Measurements from ENCODE around the gene NAB2. TPM values are rescaled to one million over a fixed set of nuclear protein-coding genes. Genes with fewer than 3 reads are reported as not detected.
"Not testable (repeated sequence)": the region's sequence is repeated elsewhere in the genome, so short reads cannot be mapped to it uniquely, and the experiment has no call there.

Gene NAB2
- total RNA-seq, 2 donors from 2014 or later = 39.1 to 39.3 TPM

DNA sequence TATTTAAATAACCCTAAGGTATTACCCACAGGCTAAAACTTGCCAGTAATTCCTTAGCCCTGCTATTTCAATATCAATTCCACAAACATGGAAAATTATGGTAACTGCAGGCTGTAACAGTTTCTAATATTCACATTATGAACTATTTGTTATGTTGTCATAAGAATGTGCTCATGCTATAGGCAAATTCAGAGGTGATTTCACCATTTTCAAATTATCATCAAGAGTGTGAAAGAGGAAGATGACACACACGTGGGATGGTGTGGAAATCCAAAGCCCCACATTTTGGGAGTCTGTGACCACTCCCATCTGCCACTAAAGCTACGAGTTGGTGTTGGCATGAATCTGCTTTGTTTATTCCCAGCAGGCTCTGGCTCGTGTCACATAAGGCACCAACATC, 33.1 kb upstream of the NAB2 start:
- Mint-ChIP-seq H3K27ac (no peak overlapping the region), H3K36me3 (peaks cover 29 to 51% of the 10 kb centered on the region in 2 donors), H3K9me3 (no peaks in the 10 kb centered on the region)
- no peak for ATAC-seq
- no peak for DNase-seq (ENCODE audit: low spot score in 2 of 2)

- Mint-ChIP-seq H3K9me3 (no peaks in the 10 kb centered on the region), H3K36me3 (peaks cover 30 to 55% of the 10 kb centered on the region in 2 donors), H3K27ac (peak overlapping the region in 1 of 2 donors; percentile 51)
- no peak for ATAC-seq
- DNase-seq (ENCODE audit: low spot score in 2 of 2) = no peak
These were observed 31.7 kb upstream of the NAB2 start for GRCh38 chr12:57057067-57057751.

DNA sequence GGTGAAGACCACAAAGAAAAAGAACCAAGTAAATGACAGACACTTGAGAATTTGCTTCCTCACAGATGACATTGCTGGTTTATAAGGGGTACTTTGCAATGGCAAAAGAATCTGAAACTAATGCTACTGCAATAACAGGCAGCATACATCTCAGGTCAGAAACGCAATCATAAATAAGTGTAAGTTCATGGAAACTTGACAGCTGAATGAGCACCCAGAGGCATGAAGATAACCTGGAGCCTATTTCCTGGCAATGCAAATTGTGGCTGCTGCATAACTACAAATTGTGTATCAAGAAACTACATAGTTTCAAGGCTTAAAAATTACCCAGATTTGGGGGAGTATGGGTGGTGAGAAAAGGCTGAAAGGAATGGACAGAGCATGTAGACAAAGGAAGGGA, 30.5 kb upstream of the NAB2 start:
- DNase-seq (ENCODE audit: low spot score in 2 of 2) (no peak), ATAC-seq (no peak)
- Mint-ChIP-seq H3K27ac (peak overlapping the region in 1 of 2 donors; percentile 84), H3K36me3 (peaks cover 34 to 50% of the 10 kb centered on the region in 2 donors), H3K9me3 (no peaks in the 10 kb centered on the region)

- peak overlapping the region; percentile 89 to 94 for H3K27ac Mint-ChIP-seq
- peaks cover 0 to 5% of the 10 kb centered on the region in 2 donors for H3K9me3 Mint-ChIP-seq
- peaks cover 29 to 50% of the 10 kb centered on the region in 2 donors for H3K36me3 Mint-ChIP-seq
- ATAC-seq = peak; percentile 74 to 89
- DNase-seq (ENCODE audit: low spot score in 2 of 2) = peak in 1 of 2 donors; percentile 39
These were observed 24.8 kb upstream of the NAB2 start for GRCh38 chr12:57063991-57064685.

GRCh38 chr12:57066245-57066644, 22.7 kb upstream of the NAB2 start:
- no peak for DNase-seq (ENCODE audit: low spot score in 2 of 2)
- Mint-ChIP-seq H3K36me3 (peaks cover 33 to 45% of the 10 kb centered on the region in 2 donors), H3K9me3 (peaks cover 0 to 5% of the 10 kb centered on the region in 2 donors), H3K27ac (peak overlapping the region; percentile 93 to 94)
- ATAC-seq = peak; percentile 14 to 62

DNA sequence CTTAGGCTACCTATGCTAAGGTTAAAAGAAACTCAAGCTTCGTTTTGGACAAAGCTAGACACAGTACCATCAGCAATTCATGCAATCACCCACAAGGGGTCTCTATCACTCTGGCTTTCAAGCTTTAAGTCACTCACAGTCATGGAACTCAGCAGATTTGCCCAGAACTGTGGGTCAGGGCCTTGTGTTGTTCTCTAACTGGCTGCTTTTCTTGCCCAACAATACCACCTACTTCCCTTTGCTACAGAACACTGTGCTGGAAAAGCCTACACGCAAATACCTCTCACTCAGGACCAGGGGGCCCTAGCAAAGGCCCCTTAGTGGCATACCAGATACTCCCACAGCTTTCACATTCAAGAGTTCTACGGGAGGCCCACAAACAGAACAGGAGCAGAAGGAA, 19.4 kb upstream of the NAB2 start:
- Mint-ChIP-seq H3K27ac (peak overlapping the region; percentile 82 to 86), H3K36me3 (peaks cover 35 to 59% of the 10 kb centered on the region in 2 donors), H3K9me3 (peaks cover 0 to 5% of the 10 kb centered on the region in 2 donors)
- ATAC-seq = peak; percentile 73 to 84
- DNase-seq (ENCODE audit: low spot score in 2 of 2) = peak in 1 of 2 donors; percentile 54

GRCh38 chr12:57072661-57073060, 16.3 kb upstream of the NAB2 start:
- DNase-seq (ENCODE audit: low spot score in 2 of 2) (no peak), ATAC-seq (no peak)
- Mint-ChIP-seq H3K9me3 (no peaks in the 10 kb centered on the region), H3K27ac (no peak overlapping the region), H3K36me3 (peaks cover 27 to 55% of the 10 kb centered on the region in 2 donors)

DNA sequence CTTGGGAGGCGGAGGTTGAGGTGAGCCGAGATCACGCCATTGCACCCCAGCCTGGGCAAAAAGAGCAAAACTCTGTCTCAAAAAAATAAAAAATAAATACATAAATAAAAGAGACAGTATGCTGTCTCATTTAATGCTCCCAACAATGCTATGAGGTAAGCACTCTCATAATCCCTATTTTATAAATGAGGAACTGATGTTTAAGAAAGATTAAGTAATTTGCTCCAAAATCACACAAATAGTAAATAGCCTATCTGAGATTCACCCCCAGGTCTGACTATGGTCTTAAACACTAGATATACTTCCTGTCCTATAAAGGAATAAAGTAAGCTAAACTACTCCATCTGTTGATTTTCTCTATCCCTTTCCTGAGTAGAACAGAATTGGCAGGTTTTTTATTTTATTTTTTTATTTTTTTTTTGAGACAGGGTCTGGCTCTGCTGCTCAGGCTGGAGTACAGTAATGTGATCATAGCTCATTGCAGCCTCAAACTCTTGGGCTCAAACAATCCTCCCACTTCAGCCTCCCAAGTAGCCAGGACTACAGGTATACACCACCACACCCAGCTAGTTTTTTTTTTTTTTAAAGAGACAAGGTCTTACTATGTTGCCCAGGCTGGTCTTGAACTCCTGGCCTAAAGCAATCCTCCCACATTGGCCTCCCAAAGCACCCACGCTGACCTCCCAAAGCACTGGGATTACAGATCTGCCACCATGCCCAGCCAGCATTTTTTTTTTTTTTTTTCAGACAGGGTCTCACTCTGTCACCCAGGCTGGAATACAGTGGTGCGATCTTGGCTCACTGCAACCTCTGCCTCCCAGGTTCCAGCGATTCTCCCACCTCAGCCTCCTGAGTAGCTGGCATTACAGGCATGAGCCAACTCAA, 15.1 kb upstream of the NAB2 start:
- not testable (repeated sequence) for DNase-seq (ENCODE audit: low spot score in 2 of 2); ATAC-seq; H3K9me3 Mint-ChIP-seq
- Mint-ChIP-seq H3K27ac (peak overlapping the region in 1 of 2 donors; percentile 86), H3K36me3 (peaks cover 28 to 55% of the 10 kb centered on the region in 2 donors)

DNA sequence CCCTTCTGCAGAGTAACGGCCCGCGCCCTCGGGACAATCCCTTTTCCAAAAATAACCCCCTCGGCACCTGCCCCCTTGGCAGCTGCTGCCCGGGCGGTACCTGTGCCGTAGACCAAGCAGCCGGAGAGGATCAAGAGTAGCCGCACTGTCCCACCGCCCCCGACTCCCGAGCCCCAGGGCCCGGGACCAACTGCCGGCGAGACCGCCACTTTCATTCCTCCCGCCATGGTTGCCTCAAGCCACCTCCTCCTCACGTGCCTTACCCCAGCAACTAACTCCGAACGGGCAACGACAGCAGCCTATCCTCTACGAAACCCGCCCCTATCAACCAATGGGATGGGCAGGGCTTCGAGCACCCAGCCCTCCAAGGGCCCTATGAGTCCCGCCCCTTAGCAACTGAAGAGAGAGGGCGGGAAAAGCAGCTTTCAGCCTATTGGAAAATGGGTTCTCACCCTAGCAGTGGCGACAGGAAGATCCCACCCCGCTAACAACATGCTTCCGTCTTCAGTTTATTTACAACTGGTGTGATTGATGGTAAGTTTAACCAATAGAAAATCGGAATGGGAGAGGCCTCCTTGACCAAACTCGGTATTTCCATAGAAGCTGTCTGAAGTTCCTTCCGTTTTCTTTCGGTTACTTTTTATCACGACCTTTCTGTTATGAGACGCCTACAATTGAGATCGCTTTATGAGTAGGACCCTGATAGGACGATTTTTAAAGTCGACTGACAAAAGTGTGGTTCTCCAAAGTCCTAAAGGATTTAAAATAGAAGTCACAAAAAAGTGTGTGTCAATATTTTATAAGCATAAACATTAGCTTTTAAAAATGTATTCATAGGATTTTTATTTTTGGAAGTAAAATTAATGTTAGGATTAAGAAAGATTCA, 10.2 kb upstream of the NAB2 start, which contains the start of gene NEMP1:
TSS of gene NEMP1 (minus strand) at position 273 of the 886 bp plus-strand sequence. CDS start at position 227, 46 bp downstream.
- DNase-seq (ENCODE audit: low spot score in 2 of 2) = peak; percentile 91 to 98
- ATAC-seq = peak; percentile 96 to 97
- Mint-ChIP-seq H3K9me3 (no peaks in the 10 kb centered on the region), H3K36me3 (peaks cover 7 to 25% of the 10 kb centered on the region in 2 donors), H3K27ac (peak within 1 kb of the TSS; percentile 98 to 99)

- ATAC-seq (no peak), DNase-seq (ENCODE audit: low spot score in 2 of 2) (no peak)
- Mint-ChIP-seq H3K27ac (peak overlapping the region; percentile 29 to 98), H3K9me3 (no peaks in the 10 kb centered on the region), H3K36me3 (peaks cover 7 to 25% of the 10 kb centered on the region in 2 donors)
These were observed 9.1 kb upstream of the NAB2 start for GRCh38 chr12:57079821-57080220.

DNA sequence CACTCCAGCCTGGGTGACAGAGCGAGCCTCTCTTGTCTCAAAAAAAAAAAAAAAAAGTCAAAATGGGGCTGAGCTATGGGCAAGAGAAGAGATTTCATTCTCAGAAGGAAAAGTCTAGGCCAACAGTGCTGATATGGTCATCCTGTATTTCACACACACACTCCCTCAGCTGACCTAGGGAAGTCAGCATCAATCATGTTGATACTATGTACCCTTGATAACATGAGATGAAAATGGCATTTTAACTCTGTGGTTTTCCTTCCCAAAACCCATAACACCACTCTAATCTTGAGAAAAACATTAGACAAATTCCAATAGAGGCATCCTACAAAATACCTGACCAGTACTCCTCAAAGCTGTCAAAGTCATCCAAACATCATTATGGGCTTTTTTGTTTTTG, 8.1 kb upstream of the NAB2 start:
- Mint-ChIP-seq H3K9me3 (no peaks in the 10 kb centered on the region), H3K36me3 (peaks cover 7 to 35% of the 10 kb centered on the region in 2 donors), H3K27ac (no peak overlapping the region)
- no peak for DNase-seq (ENCODE audit: low spot score in 2 of 2)
- no peak for ATAC-seq

DNA sequence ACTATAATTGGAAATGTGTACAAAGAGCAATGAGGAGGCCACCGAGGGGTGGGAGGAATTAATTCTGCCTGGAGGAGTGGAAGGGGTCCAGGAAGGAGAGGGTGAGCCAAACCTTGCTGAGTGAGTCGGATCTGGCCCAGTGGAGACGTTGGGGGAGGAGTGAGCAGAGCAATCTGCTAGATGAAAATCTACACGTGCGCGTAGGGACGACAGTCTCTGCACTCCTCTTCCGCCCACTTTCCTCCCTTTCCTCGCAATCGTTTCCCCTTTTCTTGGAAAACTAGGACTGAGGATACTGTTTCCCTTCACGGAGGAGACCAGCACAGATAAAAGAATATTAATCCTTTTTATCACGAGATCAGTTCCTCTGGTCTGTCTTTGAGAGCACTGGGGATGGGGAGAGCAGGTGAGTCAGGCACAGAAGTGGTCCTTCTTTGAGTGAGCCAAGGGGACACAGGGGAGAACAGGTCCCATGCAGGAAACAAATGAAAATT, 2.9 kb upstream of the NAB2 start:
- ATAC-seq (no peak), DNase-seq (ENCODE audit: low spot score in 2 of 2) (peak in 1 of 2 donors; percentile 41)
- peak overlapping the region; percentile 96 to 98 for H3K27ac Mint-ChIP-seq
- H3K36me3 Mint-ChIP-seq = peaks cover 9 to 40% of the 10 kb centered on the region in 2 donors
- H3K9me3 Mint-ChIP-seq = no peaks in the 10 kb centered on the region

- ATAC-seq (no peak), DNase-seq (ENCODE audit: low spot score in 2 of 2) (no peak)
- Mint-ChIP-seq H3K27ac (peak overlapping the region; percentile 96 to 98), H3K36me3 (peaks cover 9 to 43% of the 10 kb centered on the region in 2 donors), H3K9me3 (no peaks in the 10 kb centered on the region)
These were observed 2.4 kb upstream of the NAB2 start for GRCh38 chr12:57086493-57087009.

DNA sequence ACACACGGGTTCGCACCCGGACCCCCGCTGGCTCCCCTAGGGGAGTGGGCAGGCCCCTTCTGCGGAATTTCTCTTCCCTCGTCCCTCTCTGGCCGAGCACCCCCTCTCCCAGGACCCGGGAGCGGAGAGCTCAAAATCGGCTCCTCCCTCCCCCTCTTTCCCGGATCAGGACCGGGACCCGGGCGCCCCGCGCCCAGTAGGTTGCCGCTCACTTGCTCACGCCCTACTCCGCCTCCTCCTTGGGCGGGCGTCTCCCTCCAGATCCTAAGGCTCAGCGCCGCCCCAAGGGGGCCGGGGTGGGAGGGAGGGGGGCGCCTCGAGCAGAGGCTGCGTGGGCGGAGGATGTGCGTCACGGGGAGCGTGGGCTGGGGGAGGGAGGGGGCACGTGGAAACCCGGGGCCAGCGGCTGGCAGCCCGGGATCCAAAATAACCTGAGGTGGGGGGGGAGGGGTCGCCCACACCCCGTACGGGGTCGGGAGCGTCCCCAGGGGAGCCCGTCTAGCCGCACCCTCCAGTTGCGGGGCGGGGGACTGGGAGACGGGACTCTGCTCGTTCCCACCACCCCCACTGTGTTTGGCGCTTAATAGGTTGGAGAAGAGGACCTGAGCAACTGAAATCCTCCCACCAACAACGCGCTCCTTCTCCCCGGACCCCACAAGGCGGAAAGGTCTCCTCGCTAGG, 1.8 kb upstream of the NAB2 start:
- peak overlapping the region; percentile 96 to 98 for H3K27ac Mint-ChIP-seq
- H3K36me3 Mint-ChIP-seq = peaks cover 9 to 43% of the 10 kb centered on the region in 2 donors
- peak; percentile 51 to 59 for ATAC-seq
- H3K9me3 Mint-ChIP-seq = no peaks in the 10 kb centered on the region
- DNase-seq (ENCODE audit: low spot score in 2 of 2) = peak; percentile 83 to 85
